Islet of Langerhans (tissue), 1 donor: ENCODE measurements around the gene LHCGR.
"Not testable (repeated sequence)": the region's sequence is repeated elsewhere in the genome, so short reads cannot be mapped to it uniquely, and the experiment has no call there.

ENCODE experiments used
- FAIRE-seq: peaks from one replicate; lab custom pipeline; 2011; peaks lifted over from hg19 to GRCh38; lab: Jason Lieb, UNC

LHCGR gene

DNA sequence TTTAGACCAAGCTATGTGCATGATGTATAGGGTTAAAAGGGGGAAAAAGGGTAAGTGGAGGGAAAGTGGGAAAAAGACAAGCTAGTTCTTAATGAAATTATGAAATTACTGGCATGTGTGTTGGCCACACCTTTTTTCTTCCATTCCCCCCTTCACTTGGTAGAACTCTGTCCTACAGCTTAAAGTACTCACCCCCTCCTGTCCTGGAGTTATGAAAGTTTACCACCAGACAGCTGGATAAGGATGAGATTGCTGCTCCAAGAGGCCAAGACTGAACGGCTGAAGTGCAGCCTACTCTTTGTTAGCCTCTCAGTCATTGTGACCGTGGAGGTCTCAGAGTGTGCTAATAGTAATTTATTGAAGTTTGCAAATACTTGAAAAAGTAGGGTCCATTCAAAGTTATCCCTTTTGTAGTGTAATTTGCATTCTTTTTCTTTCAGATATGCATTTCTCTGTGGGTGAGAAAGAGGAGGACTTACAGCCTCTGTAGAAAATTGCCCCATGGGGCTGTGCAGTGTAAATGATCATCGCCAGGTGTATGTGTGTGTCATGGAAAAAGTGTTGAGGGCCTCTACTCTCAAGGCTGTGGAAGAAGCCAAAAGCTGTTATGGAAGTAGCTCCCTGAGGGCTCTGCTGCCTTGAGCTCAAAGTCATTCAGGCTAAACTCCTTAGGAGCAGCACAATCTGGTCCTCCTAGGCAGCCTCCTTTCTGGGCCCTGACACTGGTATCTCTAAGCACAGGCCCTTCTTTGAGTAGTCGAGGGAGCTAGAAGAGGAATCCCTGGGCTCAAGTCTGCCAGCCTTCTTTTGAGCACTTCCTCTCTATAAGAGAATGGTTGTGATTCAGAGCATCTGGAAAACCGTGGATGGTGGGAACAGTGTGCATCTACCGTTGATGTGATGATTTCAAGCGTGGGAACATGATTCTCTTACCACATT is 46.2 kb downstream of the LHCGR start:
- FAIRE-seq = no peak

- FAIRE-seq = no peak
Measured at GRCh38 chr2:48707466-48707865, 48.1 kb downstream of the LHCGR start.

- FAIRE-seq = not testable (repeated sequence)
Measured at GRCh38 chr2:48703621-48704020, 51.9 kb downstream of the LHCGR start.

DNA sequence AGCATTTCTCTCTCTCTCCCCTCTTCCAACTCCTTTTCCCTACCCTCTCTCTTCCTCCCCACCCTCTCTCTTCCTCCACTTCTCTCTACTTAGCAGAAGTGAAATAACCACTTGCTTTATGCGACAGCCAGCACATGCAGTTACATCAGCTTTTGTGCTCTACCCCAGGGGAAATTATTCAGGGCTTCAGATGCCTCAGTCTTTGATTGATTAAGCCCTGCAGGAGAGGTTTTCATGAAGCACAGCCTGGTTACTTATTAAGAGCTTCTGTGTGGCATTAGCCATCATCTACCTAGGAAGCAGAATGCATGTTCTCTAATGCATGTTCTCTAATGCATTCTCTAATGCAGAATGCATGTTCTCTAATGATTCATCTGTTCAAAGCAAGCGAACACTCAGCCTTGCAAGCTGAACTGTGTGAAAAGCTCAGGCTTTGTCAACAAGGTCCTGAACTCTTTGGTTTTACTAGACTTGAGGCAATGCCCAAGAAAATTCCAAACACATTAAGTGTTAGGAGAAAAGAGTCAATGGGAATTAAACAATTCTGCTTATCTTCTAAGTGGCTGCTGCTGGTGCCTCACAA is 56.1 kb downstream of the LHCGR start:
- no peak for FAIRE-seq

DNA sequence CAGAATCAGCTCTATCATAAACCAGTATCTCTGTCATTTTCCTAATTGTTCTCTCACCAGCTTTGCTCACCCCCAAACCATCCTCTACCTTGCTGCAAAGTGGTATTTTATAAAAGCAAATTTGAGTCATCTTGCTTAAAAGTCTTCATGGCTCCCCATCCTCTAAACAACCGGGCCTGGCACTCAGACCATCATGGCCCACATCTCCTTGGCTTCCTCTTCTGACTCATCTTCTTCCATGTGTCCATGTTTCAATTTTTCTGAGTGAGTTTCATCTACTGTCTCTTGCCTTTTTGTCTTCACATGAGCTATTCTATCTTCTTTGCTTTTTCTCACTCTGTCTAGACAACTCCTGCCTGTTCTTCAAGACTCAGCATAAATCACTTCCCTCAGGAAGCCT is 58.6 kb downstream of the LHCGR start:
- no peak for FAIRE-seq

DNA sequence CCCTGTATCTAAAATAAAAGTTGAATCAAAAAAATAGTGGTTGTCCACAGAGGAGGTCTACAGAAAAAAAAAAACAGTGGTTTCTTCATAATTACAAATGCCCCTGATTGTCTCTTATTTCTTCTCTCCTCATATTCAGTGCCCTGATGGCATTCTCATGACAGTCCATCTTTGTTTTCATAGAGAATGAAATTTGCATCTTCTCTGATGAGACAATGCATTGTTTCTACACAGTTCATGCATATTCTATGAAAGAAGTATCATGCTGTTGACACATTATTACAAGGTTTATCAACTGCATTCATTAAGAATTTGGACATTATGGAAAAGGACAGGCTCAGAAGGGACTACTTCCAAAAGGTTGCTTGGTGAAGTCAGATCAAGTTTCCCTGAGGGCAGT is 59.5 kb downstream of the LHCGR start:
- FAIRE-seq = no peak

DNA sequence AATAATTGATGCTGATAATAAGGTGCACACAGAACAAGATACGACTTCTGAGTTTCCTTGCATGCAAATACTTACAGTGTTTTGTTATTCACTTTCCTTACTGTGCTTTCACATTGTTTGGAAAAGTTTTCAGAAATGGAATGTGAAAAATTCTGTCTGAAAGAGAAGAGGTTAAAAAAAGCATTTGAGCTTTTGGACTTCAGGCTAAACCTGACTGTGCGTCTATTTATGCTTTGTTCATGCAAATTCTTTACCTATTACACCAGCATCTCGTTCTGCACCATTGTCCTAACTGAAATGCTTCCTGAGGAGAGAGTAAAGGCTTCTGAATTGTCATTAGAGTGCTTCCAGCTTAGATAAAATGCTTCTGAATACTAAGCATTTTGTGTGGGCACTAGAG is 61.4 kb downstream of the LHCGR start:
- FAIRE-seq = no peak

DNA sequence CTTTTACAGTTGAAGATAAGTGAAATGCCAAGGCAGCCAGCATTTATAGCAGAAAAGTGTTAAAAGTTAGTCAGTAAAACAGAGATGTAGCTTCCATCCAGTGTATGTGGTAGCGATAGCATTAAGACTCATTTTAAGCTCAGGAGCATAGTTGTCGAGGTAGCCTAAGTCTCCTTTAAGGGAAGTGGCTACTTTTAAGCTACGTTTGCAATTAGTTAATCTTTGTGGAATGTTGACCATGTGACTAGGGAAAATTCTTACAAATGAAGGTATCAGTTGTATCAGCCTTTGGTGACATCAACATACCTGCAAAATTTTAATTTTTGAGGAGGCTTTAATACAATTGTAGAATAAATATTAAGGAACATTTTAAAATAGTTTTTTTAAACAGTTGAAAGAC is 61.9 kb downstream of the LHCGR start:
- FAIRE-seq = no peak

GRCh38 chr2:48693066-48693465 is 62.5 kb downstream of the LHCGR start:
- no peak for FAIRE-seq

- no peak for FAIRE-seq
Measured at GRCh38 chr2:48691935-48692691, 63.4 kb downstream of the LHCGR start.

DNA sequence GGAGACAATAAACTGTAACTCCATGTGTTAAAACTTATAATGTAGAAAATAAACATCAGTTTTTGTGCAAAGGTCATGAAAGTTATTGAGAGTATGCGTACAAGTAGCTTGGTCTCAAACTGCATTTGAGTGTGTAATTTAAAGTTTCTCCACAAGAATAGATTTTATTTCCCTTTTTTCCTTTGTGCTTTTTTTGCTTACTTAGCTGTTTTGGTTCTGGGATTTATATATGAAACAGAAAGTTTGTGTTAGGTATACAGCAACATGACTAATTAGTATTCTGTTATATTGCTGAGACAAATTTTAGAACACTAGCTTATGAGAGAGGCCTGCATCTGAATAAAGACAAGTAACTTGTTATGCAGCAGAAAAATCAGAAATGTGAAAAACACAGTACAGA is 70.4 kb downstream of the LHCGR start:
- FAIRE-seq = peak; percentile 43

GRCh38 chr2:48677450-48677849 is 78.1 kb downstream of the LHCGR start:
- no peak for FAIRE-seq

- FAIRE-seq = no peak
Measured at GRCh38 chr2:48674933-48675332, 80.6 kb downstream of the LHCGR start.

DNA sequence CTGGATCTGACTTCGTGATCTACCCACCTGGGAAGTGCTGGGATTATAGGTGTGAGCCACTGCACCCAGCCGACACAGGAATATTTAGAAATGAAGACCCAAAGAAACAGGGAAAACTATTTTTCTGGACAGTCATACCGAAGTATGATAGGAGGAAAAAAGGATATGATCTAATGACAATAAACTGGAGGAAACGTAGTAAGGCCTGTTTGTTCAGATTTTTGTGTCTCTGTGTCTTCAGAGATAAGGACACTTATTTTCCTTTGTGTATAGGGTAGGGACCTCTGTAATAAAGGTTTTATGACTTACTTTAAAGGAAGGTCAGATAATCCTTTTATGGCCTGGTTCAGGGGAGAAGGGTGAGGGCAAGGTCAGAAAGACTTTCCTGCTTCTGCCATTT is 81.9 kb downstream of the LHCGR start:
- FAIRE-seq = no peak

DNA sequence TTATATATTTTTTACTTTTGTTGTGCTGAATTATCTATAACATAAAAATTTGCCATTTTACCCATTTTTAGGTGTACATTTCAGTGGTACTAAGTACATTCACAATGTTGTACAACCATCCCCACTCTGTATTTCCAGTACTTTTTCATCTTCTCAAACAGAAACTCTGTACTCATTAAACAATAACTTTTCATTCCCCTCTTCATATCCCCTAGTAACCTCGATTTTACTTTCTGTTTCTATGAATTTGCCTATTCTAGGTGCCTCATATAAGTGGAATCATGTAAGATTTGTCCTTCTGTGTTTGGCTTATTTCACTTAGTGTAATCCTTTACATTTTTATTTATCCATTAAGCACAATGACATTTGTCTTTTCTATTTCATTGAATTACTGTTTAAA is 86.5 kb downstream of the LHCGR start:
- FAIRE-seq = no peak

DNA sequence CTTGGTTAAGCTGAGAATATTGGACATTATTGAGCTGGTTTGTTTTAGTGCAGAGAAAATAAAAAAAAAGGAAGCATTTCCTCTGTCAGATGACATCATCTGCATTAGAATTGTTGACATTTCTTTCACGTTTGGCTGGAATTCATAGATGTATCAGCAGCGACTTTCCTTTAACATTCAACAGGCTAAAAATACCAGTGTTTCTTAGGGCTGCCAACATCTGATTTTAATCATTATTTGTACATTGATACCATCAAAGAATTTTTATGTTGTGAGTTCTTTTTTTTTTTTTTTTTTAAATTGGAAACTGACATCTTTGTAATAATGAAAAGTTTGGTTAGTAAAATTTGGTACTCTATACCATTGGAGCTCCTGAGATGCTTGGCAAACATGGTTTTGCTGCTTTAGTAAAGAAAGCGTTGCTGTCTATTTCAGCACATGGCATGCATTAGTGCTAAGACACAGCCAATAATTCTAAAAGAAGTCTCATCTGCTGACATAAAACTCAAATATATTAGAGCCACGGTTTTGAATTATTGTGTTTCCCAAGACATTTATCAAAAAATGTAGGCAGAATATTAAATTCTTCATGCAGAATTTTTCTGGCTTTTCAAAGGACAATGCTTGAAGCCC is 104.2 kb downstream of the LHCGR start:
- FAIRE-seq = no peak

- no peak for FAIRE-seq
Measured at GRCh38 chr2:48638261-48638660, 117.3 kb downstream of the LHCGR start.
